HG03439 (cell line): ENCODE data around the gene XAGE2.
"Not testable (repeated sequence)": the region's sequence is repeated elsewhere in the genome, so short reads cannot be mapped to it uniquely, and the experiment has no call there.

Experiments used
- ATAC-seq: cut with Tn5 transposase; IDR thresholded peaks from one replicate; pipeline ENCODE4 v1.9.1; 2021; ENCODE audit warnings: mild to moderate bottlenecking, moderate library complexity; ENCODE audit not compliant: unreplicated experiment

The XAGE2 gene, protein sequence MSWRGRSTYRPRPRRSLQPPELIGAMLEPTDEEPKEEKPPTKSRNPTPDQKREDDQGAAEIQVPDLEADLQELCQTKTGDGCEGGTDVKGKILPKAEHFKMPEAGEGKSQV

DNA sequence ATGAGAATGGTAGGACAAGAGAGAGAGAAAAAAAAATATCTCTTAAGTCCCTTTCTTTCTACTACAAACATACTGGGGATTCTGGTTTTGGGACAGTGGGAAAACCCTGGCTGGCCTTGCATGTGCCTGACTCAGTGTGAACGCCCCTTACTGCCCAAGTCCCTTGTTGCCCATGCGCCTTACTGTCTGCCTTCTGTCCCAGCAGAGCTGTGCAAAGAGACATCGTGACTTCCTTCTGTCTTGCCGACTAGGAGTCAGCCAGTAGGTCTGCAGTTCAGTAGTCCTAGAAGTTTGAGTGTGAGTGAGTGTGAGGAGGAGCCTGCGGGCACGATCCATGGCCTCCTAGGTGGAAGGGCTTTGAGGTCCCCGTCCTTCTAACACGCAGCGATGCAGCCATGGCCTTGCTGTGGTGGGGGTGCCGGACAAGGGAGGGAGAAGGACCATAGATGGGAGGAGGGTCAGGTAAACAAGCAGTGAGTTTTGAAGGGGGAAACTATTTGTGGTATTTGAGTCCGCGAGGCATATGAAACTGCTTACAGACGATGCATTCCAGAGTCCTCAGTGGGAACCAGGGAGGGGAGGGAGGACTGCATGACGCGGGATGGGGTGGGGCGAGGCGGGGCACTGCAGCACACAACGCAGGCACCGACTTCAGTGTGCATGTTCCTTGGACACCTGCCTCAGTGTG is at the start of gene XAGE2:
Gene XAGE2 (plus strand): TSS at position 654 of the 688 bp plus-strand sequence. CDS start 994 bp downstream, outside the sequence.
- ATAC-seq: no peak

DNA sequence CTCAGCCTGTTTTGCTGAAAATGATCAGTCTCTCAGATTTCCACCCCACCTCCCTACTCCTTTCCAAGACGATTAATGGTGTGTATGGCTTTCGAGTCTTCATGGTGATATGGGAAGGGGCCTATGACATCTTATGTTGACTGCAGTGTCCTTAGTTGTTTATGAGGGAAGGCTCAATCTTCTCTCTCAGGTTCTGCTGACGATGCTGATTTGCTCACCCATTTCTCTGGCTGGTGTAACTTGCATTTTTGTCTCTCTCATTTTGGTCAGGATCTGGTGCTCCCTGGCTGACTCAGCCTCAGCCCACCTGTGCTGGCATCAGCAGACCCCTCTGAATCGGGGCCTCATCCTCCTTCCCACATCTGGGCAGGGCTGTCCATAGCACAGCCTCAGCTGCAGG is 31.4 kb upstream of the XAGE2 start:
- ATAC-seq: no peak

DNA sequence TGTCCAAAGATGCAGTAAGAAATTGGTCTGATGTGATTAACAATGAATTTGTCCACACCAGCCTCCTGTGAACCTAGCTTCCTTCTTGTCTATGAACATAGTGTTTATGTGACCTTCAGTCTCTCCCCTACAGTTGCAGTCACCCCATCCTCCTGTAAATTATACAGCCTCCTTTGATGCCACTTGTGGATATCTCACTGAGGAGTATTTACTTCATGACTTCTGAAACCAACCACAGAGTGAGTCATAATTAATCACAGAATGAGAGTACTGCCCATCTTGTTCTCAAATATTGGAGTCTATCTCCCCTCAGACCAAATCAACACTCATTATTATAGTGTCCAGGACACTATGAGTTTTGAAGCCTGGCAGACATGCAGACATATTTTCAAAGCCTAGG is 27.3 kb upstream of the XAGE2 start:
- no peak for ATAC-seq

DNA sequence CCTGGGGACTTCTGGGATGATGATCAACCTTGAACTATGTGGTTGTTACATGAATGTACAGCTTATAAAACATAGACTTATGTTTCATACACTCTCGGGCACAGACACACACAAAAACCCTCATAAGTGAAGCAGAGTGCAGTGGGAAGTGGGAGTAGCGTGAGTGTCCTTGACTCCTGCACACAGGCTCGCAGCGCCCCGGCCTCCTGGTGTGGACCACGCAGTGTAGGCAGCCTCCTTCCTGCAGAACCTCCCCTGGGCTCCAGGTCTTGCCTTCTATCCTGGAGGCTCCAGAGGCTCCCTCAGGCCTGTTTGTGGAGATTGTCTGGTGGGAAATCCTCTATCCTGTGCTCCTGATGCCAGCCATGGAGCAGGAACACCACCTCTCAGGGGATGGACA is 25.7 kb upstream of the XAGE2 start:
- not testable (repeated sequence) for ATAC-seq

DNA sequence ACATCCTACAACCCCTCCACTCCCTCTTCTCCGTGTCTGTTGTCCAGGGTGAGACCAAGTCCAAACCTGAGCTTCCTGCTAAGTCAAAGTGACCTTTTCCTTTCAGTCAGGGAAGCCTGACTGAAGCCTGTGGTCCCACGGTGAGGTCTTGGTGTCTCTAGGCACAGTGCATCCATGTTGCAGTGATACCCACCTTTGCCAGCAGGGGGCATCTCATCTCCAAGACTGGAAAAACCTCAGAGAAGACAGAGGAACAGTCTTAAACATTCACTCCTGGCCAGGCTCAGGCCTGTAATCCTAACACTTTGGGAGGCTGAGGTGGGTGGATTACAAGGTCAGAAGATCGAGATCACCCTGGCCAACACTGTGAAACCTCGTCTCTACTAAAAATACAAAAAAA is 23.4 kb upstream of the XAGE2 start:
- not testable (repeated sequence) for ATAC-seq

DNA sequence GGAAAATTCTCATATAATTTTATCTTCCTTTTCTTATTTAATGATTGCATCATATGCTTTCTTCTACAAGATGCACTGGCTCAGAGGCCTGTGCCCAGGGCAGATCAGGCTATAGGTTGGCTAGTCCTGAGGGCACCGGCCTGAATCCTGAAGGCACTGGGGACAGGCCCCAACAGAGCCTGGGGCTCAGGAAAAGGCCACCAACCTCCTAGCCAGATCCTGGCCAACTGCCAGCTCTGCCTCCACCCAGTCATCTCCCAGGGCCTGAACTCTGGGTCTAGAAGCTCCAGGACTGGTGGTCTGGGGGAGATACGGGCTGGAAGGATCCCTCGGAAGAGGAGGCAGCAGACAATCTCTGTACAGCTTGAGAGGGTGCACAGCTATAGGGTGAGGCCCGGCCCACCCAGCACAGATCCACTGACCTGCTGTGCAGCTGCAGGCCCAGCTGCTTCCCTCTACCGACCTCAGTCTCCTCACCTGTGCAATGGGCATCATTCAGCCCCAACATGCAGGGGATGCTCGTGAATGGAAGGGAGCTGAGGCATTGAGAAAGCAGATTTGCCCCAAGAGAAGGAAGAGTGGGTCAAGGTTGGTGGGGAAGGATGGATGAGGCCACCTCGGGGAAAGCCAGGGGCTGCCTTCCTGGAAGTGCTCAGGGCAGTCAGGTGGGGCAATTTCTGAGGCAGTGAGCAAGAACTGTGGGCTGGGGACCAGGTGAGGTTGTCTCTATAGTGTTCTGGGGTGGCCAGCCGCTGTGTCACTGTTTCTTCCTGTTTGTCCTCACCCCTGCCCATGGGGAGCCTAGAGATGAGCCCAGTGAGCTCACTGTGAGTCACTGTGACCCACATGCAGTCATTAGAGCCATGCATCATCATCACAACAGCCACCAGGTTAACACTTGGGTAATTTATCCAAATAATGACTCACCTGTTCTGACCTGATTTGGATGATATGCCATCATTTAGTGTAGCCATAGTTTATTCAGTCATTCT is 22.4 kb upstream of the XAGE2 start:
- ATAC-seq: no peak

DNA sequence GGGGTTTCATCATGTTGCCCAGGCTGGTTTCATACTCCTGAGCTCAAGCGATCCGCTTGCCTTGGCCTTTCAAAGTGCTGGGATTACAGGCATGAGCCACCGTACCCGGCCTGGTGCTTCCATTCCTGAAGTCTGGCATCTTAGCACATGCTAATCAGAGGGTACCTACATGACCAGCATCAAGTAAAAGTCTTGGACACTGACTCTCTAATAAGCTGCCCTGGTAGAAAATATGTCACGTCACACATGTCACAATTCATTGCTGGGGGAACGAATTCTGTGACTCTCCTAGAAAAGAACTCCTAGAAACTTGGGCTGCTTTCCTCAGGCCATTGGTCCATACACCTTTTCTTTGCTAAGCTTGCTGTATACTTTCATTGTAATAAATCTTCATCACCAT is 19.1 kb upstream of the XAGE2 start:
- no peak for ATAC-seq

DNA sequence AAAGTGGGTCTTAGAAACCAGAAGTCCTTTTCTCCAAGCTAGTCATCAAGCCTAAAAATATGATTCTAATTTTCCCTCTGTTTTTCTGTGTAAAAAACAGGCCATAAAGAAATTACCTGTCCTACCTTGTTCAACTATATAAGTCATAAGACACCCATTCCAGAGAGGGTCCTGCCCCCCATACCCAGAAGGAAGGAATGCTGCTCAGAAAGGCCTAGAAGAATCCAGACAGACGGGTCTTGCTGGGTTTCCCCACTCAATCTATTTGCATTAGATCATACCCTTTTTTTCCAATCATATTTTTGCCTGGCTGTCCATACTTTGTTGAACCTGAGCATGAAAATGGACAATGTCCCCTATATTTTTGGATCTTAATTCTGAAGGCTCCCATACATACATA is 16.3 kb upstream of the XAGE2 start:
- no peak for ATAC-seq

DNA sequence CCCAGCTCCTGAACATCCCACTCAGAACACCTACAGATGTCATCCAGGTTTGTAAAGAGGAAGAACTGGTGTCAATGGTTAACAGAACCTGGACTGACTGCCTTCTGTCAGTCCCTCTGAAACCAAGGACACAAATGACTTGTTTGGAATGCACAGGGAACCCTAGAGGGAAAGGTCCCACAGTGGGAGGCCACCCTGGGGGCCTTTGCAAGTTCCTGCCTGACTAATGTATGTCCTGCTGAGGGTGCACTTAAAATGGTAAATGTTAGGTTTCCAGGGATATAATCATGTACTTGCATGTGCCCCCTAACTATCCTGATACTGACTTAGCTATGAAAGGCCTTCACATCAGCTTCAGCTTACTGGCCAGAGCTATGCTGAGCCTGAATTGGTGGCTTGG is 15.0 kb upstream of the XAGE2 start:
- no peak for ATAC-seq

DNA sequence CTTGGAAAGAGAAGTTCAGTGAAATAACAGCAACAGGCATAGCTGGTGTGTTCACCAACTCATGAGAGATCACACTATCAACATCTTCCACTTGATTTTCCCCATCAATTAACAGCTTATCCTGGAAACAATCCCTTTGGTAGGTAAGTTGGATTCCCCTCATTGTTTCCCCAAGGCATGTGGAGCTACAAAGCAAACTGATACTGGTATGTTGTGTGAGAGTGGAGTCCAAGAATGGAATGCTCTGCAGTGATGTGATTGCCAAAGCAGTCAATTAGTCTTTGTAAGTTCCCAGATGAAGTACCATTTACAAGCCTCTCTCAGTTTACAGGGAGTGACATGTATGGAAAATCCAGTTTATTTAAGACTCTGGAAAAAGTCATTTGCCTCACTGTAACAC is 13.7 kb upstream of the XAGE2 start:
- no peak for ATAC-seq

DNA sequence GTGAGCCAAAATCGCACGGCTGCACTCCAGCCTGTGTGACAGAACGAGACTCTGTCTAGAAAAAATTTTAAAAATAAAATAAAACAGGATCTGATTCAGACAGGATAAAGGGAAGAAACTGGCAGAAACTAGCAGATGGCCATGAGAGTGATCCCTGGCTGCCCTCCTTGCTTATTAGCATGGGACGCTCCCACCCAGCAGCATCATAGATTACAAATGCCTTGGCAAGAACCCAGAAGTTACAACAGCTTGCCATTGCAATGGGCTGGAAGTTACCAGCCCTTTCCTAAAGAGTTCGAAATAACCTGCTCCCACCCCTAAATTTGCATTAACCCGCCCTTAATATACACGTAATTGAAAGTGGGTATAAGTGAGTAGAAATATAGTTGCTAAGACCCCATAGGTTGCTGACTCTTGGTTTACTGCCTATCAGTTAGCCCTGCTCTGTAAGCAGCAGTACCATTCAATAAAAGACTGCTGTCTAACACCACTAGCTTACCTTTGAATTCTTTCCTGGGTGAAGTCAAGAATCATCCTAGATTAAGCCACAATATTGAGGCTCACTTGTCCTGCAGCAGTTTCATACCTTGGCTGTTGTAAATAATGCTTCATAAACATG is 9.1 kb upstream of the XAGE2 start:
- no peak for ATAC-seq

DNA sequence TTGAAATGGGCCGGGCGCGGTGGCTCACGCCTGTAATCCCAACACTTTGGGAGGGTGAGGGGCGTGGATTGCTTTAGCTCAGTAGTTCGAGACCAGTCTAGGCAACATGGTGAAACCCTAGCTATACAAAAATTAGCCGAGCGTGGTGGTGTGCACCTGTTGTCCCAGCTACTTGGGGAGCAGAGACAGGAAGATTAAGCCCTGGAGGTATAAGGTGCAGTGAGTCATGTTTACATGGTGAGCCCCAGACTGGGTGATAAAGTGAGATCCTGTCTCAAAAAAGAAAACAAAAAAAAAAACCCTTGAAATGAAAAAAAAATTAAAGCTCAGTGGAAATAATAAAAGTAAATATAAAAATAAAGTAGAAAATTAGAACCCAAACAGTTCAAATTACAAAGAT is 6.9 kb upstream of the XAGE2 start:
- no peak for ATAC-seq

DNA sequence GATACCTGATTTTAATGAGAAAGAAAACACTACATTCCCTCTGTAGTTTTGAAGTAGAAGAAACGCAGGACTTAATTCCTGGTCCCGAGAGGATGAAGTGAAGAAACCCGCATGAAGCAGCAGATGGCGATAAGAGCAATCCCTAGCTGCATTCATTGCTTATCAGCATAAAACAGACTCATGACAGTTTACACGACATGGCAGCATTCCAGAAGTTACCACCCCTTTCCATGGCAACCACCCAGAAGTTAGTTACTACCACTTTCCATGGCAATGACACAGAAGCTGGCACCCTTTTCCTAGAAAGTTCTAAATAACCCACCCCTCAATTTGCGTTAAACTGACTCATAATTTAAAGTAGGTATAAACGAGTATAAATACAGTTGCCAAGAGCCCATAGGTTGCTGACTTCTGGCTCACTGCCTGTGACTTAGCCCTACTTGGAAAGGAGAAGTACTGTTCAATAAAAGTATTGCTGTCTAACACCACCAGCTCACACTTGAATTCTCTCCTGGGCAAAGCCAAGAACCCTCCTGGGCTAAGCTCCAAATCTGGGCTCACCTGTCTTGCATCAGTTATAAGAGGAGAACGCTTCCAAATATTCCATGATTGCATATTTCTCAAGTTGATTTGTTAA is 5.5 kb upstream of the XAGE2 start:
- ATAC-seq: no peak

DNA sequence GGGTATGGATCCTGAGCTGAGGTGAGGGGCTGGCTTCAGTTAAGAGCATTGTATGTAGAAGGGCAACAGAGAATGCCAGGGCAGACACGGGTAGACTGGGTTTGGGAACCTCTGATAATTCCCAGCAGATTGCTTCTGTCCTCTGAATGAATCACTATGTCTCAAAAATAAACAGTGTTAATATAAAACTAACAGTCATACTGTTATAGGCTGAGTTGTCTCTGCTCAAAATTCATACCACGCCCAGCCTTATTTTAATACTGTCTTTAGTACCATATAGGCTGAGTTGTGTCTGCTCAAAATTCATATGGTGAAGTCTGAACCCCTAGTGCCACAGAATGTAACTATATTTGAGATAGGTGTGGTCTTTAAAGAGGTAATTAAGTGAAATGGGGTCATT is 10.0 kb downstream of the XAGE2 start:
- no peak for ATAC-seq

DNA sequence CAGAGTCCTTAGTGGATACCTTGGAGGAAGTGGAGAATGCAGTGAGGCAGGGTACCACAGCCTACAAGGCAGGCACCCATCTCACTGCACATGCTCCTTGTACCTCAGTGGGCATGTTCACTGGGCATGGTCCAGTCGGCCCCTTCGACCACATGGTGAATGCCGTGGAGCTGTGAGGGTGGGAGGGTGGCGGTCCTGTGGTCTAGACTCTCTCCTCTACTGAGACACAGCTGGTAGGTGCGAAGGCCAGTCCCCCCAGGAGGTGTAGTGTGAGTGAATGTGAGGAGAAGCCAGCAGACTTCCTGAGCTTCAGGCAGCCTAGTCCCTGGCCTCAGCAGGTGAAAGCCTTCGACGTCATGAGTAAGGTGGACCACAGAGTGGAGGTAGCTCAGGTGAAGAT is 12.2 kb downstream of the XAGE2 start:
- no peak for ATAC-seq

DNA sequence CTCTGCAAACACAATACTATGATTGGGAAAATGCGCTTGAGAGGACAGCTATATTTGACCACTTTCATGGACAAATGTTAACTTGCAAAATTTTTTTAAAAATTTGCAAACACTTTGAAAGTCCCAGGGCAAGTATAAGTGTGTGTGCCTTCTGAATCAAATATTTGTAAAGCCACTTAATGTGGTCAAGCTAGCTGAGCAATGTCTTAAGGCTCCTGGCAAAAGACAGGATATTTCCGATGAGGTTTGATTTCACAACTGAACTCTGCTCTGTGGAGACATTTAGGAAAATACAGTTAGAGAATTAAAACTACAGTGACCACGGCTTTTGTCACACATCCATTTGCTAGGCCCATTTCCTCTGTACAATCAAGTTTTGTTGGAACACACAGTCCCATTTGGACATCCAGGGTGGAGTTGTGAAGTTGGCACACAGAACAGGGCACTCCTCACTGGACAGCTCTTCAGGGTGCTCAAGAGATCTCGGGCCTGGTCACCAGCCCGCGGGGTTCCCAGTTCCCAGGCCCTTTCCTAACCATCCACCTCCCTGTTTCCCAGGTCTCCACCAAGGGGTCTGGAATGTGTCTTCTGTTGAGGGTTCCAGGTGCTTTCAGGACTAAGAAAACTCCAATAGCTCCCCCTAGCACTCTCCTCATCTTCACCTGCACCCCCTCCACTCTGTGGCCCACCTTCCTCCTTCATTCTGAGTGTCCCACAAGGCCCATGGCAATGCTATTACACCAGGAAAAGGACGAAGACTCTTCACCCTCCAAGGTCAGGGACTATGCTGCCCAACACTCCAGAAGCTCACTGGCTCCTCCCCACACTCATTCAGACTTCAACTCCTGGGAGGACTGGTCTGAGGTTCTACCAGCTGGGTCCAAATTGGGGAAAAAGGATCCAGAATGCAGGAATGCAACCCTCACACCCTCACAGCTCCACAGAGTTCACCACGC is 41.9 kb downstream of the XAGE2 start:
- ATAC-seq: no peak

DNA sequence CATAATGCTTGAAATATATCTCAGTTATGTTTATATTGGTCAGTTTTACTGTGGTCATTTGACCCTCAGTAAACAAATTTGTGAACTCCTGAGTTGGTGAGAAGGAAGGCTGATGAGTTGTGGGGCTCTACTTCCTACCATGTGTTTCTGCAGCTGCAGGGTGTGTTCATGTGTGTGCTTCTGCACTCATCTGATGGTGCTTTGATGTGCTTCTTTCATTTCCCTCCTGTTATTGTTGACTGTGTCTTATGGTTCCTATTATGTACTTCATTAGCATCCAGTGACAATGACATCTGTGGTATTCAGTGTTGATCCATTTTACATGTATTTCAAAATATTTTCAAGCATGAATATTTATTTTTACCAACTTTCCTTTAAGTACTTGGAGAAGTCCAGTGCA is 46.5 kb downstream of the XAGE2 start:
- no peak for ATAC-seq

DNA sequence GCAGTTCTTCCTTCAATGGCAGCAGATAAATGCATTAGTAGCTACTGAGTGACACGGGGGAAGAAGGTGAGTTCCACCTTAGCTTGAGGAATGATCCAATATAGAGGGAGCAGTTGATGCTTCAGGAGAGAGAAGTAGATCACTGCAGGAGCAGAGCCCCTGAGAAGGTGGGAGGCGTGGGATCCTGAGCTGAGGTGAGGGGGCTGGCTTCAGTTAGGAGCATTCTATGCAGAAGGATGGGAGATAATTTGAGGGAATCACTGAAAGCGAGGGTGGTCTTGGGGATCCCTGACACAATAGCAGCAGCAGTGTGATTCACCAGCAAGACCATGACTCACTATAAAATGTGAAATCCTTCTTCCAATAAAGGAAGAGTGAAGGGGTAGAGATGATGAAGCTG is 48.0 kb downstream of the XAGE2 start:
- no peak for ATAC-seq

DNA sequence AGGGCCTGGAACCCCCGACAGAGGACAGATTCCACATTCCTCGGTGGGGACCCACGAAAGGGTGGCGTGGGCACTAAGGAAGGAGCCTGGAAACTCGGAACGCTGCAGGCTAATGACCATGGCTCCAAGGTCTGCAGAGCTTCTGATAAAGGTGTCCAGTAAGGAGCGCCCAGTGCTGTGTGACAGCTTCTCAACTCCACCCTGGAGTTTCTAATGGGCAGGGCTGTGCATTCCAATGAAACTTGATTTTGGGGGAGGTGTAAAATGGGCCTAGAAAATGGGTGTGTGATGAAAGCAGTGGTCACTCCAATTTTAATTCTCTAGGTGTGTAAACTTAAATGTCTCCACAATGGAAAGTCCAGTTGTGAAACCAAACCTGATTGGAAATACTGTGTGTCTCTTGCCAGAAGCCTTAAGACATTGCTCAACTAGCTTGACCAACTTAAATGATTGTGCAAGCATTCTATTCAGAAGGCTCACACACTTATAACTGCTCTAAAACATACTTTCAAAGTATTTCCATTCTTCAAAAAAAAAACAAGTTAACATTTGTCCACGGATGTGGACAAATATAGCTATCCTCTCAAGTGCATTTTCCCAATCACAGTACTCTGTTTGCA is 52.1 kb downstream of the XAGE2 start:
- ATAC-seq: no peak
